Esophagus muscularis mucosa (tissue), 4 donors: ENCODE results near the gene OPTC. TPM values are rescaled to one million over a fixed set of nuclear protein-coding genes. Genes with fewer than 3 reads are reported as not detected.

Experiments used
- DNase-seq: peaks from one replicate; pipeline ENCODE4 v3.0.0-alpha.2; 2017; ENCODE audit errors: extremely low spot score
- H3K27ac ChIP-seq, 4 donors: fragments of 200-600 bp; sonication (generic); replicated peaks in 1 of 4; 1 replicate in 3 of 4; 2 replicates in 1 of 4; pipeline ENCODE4 v1.5.1; 2016 to 2019; ENCODE audit warnings: mild to moderate bottlenecking in 1 of 4
- H3K27me3 ChIP-seq, 4 donors: fragments of 200-600 bp; sonication (generic); one replicate each; pipeline versions ENCODE4 v1.5.1 to v1.6.0; 2016 to 2019
- H3K36me3 ChIP-seq, 4 donors: fragments of 200-600 bp; sonication (generic); one replicate each; pipeline ENCODE4 v1.5.1; 2016 to 2019
- H3K4me1 ChIP-seq, 4 donors: fragments of 200-600 bp; sonication (generic); one replicate each; pipeline ENCODE4 v1.5.1; 2016 to 2019
- H3K4me3 ChIP-seq, 4 donors: fragments of 200-600 bp; sonication (generic); 1 replicate in 2 of 4; 2 replicates in 2 of 4; pipeline ENCODE4 v1.5.1; 2016 to 2019; ENCODE audit warnings: mild to moderate bottlenecking in 4 of 4, moderate library complexity in 1 of 4
- H3K9me3 ChIP-seq, 4 donors: fragments of 200-600 bp; sonication (generic); 1 replicate in 3 of 4; 2 replicates in 1 of 4; pipeline ENCODE4 v1.5.1; 2016 to 2019
- EP300 ChIP-seq: sonication (generic); formaldehyde crosslinking; IDR thresholded peaks from one replicate; pipeline ENCODE4 v1.6.1; 2017; ENCODE audit warnings: antibody characterized with exemption
- POLR2A ChIP-seq: fragments of 450-650 bp; IDR thresholded peaks from one replicate; pipeline ENCODE4 v1.6.1; 2017; ENCODE audit warnings: antibody characterized with exemption, moderate library complexity, mild to moderate bottlenecking, low read depth
- POLR2AphosphoS5 ChIP-seq, 2 donors: sonication (generic); formaldehyde crosslinking; IDR thresholded peaks; one replicate each; pipeline ENCODE4 v1.6.1; 2017; ENCODE audit warnings: antibody characterized with exemption in 2 of 2
- WGBS: methylation state at CpG from one replicate; pipeline ENCODE4 v1.1.5; 2018; 5-methylcytosine and 5-hydroxymethylcytosine counted together
- intact Hi-C: fragments of 100-400 bp; cut with DNase I; formaldehyde crosslinking; loops from one replicate; pipeline ENCODE4 v1.15.1; 2023
- total RNA-seq, 4 donors: library from RNA; depleted of rRNA; stranded (reverse); fragments of >200 nt; gene quantifications; one replicate each; pipeline versions ENCODE4 v1.1.0 to v1.2.1, GENCODE V29; 2016

OPTC gene
- total RNA-seq, 4 donors from 2014 or later, result not detected

DNA sequence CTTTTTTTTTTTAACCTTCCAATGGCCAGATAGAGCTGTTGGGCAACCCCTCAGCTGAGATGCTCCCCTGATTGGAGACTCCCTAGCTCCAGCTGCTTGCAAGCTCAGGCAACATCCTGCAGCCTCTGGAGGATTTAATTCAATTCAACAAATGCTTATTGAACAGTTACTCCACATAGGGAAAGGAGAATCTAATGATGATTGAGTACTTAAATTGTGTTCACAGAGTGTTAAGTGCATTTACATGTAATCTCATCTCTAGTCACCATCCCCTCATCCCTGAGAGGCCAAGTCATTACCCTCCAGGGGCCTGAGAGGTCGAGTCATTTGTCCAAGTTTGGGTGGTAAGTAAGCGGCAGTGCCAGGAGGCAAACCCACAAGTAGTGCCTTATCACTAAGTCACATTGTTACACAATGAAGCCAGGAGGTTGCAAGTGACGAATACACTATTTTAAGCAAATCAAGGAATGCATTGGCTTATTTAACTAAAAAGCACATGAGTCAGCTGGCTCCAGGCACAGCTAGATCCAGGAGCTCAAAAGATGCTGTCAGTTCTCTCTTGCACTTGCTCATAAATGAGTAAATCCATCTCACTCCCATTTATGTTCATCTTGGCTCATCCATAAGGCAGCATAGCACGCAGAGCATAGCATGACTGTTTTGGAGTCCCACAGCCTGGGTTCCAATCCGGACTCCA lies 64.3 kb downstream of the OPTC start:
- Histone ChIP-seq H3K9me3 (no peaks in the 10 kb centered on the region), H3K27ac (peak overlapping the region; percentile 85 to 94 (median 91)), H3K4me1 (peaks cover 51 to 76% (median 66%) of the 10 kb centered on the region in 4 donors), H3K4me3 (no peak overlapping the region), H3K36me3 (no peaks in the 10 kb centered on the region), H3K27me3 (no peaks in the 10 kb centered on the region)
- intact Hi-C loops, result loop anchor here (5.0 kb wide), 2 partner anchors 41 to 69 kb away; partner anchors contain the start of gene ATP2B4
- no peak for DNase-seq
- TF ChIP-seq POLR2AphosphoS5 (IDR thresholded peaks at IDR 0.05) (peak; percentile 91), EP300 (peak; percentile 58), POLR2A (no peak)
- 16% methylated on average over 5 of the region's 5 CpGs for WGBS

Other genes with a start within 250 kb of the OPTC start
- 100 to 1,000 TPM in 3 of 4 donors, 10 to 100 TPM in 1; 67.7 to 656 (median 159) TPM for gene BTG2, start 188.6 kb upstream of the OPTC start, total RNA-seq
- 10 to 100 TPM; 24.5 to 36.8 (median 33.8) TPM for gene FMOD, start 143.0 kb upstream of the OPTC start, total RNA-seq
- 100 to 1,000 TPM; 100 to 186 (median 165) TPM for gene PRELP, start 18.3 kb upstream of the OPTC start, total RNA-seq
- gene ATP2B4, start 132.7 kb downstream of the OPTC start, total RNA-seq, result 100 to 1,000 TPM; 177 to 395 (median 260) TPM